IPS-11a (cell line): ENCODE results near the gene PTPN3.

Source experiments
- H3K4me3 ChIP-seq: one replicate; pipeline ENCODE4 v1.5.1; 2013; ENCODE audit warnings: low read depth, low read length, control low read depth

Gene PTPN3

GRCh38 chr9:109477258-109478050 lies 20.7 kb downstream of the PTPN3 start:
- no peak overlapping the region for H3K4me3 ChIP-seq

DNA sequence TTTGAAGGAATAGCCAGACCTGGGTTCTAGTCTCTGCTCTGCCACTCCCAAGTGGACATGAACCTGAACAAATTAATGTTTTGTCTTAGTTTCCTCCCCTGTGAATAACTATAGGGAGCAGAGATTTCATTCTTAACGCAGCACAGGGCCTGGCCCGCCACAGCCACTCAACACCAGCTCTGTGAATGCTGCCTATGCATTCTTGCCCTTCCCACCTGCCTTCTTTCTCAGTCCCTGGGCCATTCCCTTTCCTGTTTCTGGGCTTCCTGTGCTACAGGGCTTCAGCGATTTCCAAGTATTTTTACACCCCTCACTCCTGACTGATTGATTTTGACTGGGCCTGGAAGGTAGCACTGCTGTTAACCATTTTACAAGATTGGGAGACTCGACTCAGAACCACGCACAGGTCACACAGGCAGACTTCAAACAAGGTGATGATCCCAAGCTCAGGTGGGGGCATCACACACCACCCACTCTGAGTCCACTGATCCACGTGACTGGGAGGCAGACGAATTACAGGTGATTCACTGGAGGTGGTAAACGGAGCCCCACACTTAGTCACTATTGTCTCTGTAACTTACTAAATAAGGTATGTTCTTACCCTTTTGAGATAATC lies 21.4 kb downstream of the PTPN3 start:
- H3K4me3 ChIP-seq, result no peak overlapping the region

DNA sequence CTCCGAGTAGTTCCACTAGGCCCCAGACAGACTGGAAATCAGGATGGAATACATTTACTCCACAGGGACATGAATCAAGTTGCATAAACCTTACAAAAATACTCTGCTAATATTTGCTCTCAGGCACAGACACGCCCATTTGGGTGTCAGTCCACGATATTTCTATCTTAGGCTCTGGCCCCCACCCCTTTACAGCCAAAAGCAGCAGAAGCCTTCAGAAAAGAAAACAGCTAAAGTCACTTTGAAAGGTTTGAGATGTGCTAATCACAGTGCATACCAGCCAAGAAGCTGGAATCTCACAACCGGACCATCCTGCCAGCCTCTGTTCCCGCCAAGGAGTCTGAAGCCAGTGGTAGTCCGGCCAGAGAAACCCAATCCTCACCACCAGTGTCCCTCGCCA lies 22.6 kb downstream of the PTPN3 start:
- no peak overlapping the region for H3K4me3 ChIP-seq

- H3K4me3 ChIP-seq, result no peak overlapping the region
These were observed 23.2 kb downstream of the PTPN3 start for GRCh38 chr9:109474944-109475343.

DNA sequence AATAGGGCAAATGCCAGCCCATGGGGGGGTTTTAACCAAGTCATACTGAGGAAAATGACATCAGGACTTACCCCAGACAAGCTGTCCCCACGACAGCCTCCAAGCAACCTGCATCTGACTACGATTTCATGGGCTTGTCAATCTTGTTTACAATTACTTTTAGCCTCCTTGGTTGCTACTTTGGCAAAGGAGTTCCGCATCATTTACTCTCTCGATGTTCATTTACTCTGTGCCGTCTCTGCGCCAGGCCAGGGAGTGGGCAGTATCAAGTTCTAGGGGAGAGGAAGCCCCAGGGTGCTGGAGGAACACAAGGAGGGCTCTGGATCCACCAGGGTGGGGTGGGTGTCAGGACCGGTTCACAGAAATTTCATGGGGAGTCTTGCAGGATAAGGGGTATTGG lies 23.9 kb downstream of the PTPN3 start:
- H3K4me3 ChIP-seq, result no peak overlapping the region

- H3K4me3 ChIP-seq, result no peak overlapping the region
These were observed 24.8 kb downstream of the PTPN3 start for GRCh38 chr9:109473329-109473728.

DNA sequence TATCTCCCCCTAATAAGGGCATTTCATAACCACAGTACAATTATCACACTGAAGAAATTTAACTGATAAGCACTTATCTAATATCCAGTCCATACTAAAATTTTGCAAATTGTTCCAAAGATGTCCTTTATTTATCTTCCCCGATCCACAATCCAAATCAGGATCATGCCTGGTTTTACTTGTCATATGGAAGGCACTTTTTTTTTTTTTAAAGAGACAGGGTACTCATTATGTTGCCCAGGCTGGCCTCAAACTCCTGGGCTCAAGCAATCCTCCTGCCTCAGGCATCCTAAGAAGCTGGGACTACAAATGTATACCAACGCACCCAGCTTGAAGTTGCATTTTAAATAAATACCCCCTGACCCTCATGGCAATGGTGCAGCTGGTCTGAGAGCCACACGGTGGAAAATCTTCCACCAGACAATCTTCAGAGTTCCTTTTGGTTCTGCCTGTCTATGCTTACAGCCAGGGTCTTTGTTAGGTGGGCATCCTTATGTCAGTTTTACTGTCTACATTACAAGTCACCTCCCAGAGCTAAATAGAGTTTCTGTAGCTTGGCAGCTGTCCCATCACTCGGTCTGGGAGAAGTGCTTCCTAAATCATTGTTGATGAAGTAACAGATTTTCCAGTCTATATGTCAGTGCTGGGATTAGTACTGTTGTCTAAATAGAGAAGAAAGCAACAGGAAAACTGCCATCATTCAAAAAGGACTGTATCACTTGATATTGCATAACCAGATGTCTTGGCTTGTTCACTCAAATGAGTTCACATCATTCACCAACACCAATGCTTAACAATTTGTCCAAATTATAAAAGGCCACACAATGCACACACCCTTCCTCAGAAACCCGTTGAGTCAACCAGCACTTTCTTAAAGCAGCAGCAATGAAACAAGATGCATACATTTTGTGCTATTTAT lies 26.4 kb downstream of the PTPN3 start:
- no peak overlapping the region for H3K4me3 ChIP-seq

- no peak overlapping the region for H3K4me3 ChIP-seq
These were observed 28.3 kb downstream of the PTPN3 start for GRCh38 chr9:109469646-109470358.

DNA sequence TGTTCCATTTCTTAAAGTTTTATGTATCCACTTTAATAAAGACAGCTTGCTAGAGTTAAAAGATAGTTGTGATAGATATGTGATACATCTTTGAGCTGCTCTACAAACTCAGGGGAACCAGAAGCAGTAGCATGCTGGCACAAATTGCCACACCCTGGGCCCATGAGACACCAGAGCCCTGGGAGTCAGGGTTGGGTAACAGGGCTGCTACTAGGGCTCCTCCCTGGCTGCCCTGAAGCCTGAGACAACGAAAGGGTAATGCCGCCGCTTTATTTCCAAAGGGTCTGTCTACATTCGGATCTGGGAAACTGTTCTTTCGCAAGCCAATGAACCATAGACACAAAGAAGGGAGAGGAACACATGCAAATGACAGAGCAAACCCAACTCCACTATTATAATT lies 29.2 kb downstream of the PTPN3 start:
- no peak overlapping the region for H3K4me3 ChIP-seq

DNA sequence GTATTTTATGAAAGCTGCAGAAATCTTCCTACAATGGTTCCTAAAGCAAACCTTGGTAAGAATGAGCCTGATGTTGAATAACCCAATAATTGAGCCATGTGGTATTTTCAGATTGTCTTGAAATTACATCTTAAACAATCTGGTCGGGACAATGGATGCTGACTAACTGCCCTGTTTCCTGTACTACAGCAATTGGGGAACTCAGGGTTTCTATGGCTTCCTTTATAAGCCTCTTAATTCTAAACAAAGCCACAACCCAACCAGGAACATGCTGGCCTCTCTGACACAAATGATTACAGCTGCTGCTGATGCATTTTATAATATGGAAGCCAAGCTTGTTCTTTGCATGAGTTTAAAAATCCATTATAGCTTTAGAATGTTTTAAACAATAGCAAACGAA lies 30.2 kb downstream of the PTPN3 start:
- H3K4me3 ChIP-seq, result no peak overlapping the region

- H3K4me3 ChIP-seq, result no peak overlapping the region
These were observed 31.2 kb downstream of the PTPN3 start for GRCh38 chr9:109466623-109467590.

DNA sequence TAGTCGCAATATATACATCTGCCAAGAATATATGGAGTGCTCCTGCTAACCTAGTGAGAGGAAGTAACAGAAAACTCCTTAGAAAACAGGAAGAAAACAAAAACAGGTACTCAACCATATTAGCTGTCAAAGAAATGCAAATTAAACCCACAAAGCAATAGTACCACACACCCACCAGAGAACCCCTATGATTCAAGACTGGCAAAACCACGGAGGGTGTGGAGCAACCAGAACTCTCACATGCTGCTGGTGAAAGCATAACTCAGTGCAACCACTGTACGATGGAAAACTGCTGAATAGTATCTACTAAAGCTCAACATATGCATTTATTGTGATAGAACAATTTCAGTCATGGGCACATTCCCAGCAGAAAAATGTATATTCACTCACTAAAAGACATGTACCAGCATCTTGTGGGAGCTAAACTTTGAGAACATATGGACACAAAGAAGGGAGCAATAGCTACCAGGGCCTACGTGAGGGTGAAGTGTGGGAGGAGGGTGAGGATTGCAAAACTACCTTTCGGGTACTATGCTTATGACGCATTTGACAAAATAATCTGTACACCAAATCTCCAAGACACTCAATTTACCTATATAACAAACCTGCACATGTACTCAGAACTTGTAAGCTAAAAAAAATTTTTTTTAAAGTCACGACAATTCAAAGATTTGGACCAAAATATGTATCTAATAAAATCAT lies 34.0 kb downstream of the PTPN3 start:
- H3K4me3 ChIP-seq, result no peak overlapping the region

DNA sequence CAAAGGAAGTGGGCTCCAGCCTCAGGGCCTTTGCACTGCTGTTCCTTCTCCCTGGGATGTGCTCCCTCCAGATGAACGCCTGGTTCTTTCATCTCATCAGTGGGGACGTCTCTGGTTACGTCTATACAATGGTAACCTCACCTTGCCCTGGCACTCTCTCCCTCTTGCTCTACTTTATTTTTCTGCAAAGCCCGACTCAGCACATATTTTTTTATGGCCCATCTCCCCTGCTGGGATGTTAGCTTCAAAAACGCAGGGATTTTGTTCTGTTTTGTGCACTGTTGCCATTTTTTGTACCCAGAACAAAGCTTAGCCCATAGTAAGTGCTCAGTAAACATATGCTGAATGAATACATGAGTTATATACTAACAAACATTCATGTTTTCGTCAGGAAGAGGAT lies 37.5 kb downstream of the PTPN3 start:
- no peak overlapping the region for H3K4me3 ChIP-seq

- H3K4me3 ChIP-seq, result no peak overlapping the region
These were observed 38.7 kb downstream of the PTPN3 start for GRCh38 chr9:109459423-109459822.

DNA sequence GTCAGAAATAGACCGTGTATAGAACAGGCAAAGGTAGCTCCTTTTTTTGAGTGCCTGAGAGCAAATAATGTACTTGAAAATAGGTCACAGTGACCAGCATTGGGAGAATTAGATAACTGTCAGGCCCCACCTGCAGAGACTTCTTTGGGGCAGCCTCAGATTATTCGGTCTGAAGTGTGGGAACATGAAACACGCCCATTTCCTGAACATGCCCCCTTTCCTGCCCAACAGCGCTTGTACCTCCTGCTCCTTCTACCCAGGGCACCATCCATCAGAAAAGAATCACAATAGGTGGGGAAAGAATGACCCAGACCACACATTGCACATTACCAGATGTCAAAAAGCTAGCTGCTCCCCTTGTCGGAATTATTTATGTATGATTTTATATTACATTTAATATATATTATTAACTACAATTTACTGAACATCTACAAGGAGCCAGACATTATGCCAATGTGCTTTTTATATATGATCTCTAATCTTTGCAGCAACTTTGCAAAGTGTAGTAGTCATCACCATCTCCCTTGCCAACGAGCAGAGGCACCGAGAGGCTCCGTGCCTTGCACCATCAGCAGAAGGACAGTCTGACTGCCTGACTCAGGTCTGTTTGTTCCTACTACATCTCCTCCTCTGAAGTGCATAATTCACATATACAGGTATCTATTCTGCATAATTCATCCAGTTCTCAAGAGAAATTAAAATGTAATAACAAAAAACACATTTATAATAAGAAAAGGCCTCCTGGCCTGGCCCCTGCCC lies 39.5 kb downstream of the PTPN3 start:
- no peak overlapping the region for H3K4me3 ChIP-seq

DNA sequence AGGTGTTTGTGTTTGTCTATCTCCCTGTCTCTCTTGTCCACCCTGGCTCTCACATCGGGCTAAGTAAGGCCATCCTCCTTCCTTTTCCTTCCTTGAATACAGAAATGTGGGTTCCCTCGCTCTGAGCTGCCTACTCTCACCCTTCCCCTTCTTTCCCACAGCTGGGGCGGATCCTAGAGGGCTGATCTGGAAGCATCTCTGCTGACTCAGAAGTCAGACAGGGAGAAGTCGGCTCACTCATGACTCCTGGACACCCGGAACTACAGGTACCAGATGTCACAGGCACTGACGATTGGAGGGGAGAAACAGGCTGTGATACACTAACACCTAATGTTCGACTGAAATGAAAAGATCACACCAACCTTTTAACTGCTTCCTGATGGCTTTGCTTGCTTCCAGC lies 41.3 kb downstream of the PTPN3 start:
- H3K4me3 ChIP-seq, result no peak overlapping the region

- no peak overlapping the region for H3K4me3 ChIP-seq
These were observed 42.2 kb downstream of the PTPN3 start for GRCh38 chr9:109455861-109456260.

- H3K4me3 ChIP-seq, result no peak overlapping the region
These were observed 42.7 kb downstream of the PTPN3 start for GRCh38 chr9:109455391-109455790.
